ENCODE measurements around the gene CD47. TPM values are rescaled to one million over a fixed set of nuclear protein-coding genes. Genes with fewer than 3 reads are reported as not detected.

CD47 gene
- total and polyA plus RNA-seq, 10 of the 15 experiments (the other 5 are each of a cell fraction or from before 2014, with no cell fraction given), result 22.9 to 175 (median 81.1) TPM

DNA sequence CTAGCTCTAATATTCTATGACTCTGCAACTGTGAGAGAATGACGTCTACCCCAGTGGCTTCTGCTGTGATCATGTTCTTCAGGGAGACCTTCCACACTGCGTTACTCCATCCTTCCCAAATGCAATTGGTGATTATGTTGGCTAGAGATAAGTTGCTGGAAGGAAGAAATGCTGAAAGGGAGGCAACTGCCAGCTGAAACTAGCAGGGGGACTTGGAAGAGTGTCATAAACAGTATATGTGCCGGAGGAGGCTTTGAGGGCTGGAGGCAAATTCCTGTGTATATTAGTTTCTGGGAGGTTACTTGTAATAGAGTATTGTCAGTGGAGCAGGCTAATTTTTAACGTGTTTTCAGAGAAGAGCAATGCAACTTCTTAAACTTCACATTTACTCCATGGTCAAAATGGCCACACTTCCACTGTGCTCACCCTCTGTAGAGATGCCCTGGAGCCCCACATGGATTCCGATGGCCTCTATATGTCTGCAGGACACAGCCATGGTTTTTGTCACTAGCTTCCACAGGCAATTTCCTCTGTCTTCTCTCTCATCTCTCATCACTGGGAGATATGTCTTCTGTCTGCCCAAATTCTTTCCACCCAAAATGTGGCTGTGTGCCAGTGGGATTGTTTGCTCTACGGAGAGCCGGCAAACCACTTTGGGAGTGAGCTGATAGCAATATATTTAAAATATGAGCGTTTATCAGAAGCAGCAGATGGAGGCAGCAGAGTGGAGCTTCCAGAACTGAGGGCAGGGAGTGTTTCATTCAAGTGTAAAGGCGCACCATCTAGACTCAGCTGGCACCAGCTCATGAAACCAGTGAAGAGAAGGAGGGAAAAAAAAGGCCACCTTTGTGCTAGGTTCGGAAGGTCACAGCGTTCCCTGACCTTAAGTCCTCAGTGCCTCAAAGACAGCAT lies 13.3 kb upstream of the CD47 start:
- Histone ChIP-seq H3K36me3 (ENCODE audit: control insufficient read depth in 2 of 2, insufficient read depth in 2 of 2, low read length in 1 of 2) (no peaks in the 10 kb centered on the region), H3K27me3 (replicated peaks in 1 of 2; ENCODE audit: control insufficient read depth in 2 of 2, insufficient read depth in 2 of 2, low read length in 1 of 2) (no peaks in the 10 kb centered on the region), H3K79me2 (ENCODE audit: control insufficient read depth, insufficient read depth, low read length) (no peaks in the 10 kb centered on the region; the same call in 1 of the 2 replicates), H3K9ac (ENCODE audit: control insufficient read depth, insufficient read depth, low read length) (no peak overlapping the region), H3K4me2 (ENCODE audit: control insufficient read depth, insufficient read depth) (no peak overlapping the region), H3K4me3 (no peak overlapping the region), H3K27ac (ENCODE audit: control insufficient read depth, insufficient read depth) (no peak overlapping the region), H3K9me3 (replicated peaks; ENCODE audit: control insufficient read depth, insufficient read depth, low read length) (no peaks in the 10 kb centered on the region), H3K4me1 (ENCODE audit: control insufficient read depth, insufficient read depth, low read length) (peaks cover 34% of the 10 kb centered on the region), H2AFZ (ENCODE audit: control insufficient read depth, low read depth, low read length) (no peak overlapping the region), H4K20me1 (ENCODE audit: control insufficient read depth, insufficient read depth) (no peaks in the 10 kb centered on the region)
- no peak for ATAC-seq
- ChIA-PET POLR2A (interaction anchor here (1.0 to 1.4 kb wide), 3 partner anchors 12 to 294 kb away, joined by 3 to 4 read pairs (median 3); no protein-coding TSS in a partner anchor), SMC1A (ENCODE audit: uncharacterized antibody, unreplicated experiment) (interaction anchor here (1.3 to 1.5 kb wide), 2 partner anchors 27 to 48 kb away, joined by 3 to 4 read pairs; no protein-coding TSS in a partner anchor), RAD21 (ENCODE audit: unreplicated experiment) (no interaction called here), CTCF (interaction anchor here (0.7 to 3.4 kb wide), 4 partner anchors 10 to 281 kb away, joined by 3 to 8 read pairs (median 3); no protein-coding TSS in a partner anchor)
- TF ChIP-seq GATAD2B (conservative IDR thresholded peaks at IDR 0.05; ENCODE audit: low read depth) (no peak), STAT3 (IDR thresholded peaks at IDR 0.05; ENCODE audit: low read depth, low read length) (no peak), BRCA1 (IDR thresholded peaks at IDR 0.05; ENCODE audit: low read depth, low read length) (no peak), ZNF207 (IDR thresholded peaks at IDR 0.05; ENCODE audit: borderline replicate concordance) (no peak), EZH2 (IDR thresholded peaks at IDR 0.05; ENCODE audit: borderline replicate concordance, control insufficient read depth, low read depth, low read length) (no peak), NFXL1 (IDR thresholded peaks at IDR 0.05; ENCODE audit: borderline replicate concordance) (no peak), KDM1A (IDR thresholded peaks at IDR 0.05; ENCODE audit: borderline replicate concordance) (no peak), NR2C1 (IDR thresholded peaks at IDR 0.05) (no peak), E2F4 (IDR thresholded peaks at IDR 0.05; ENCODE audit: low read depth, low read length) (no peak), SMAD5 (IDR thresholded peaks at IDR 0.05; ENCODE audit: low read depth) (no peak)
- TF ChIP-seq, protein P1, sequence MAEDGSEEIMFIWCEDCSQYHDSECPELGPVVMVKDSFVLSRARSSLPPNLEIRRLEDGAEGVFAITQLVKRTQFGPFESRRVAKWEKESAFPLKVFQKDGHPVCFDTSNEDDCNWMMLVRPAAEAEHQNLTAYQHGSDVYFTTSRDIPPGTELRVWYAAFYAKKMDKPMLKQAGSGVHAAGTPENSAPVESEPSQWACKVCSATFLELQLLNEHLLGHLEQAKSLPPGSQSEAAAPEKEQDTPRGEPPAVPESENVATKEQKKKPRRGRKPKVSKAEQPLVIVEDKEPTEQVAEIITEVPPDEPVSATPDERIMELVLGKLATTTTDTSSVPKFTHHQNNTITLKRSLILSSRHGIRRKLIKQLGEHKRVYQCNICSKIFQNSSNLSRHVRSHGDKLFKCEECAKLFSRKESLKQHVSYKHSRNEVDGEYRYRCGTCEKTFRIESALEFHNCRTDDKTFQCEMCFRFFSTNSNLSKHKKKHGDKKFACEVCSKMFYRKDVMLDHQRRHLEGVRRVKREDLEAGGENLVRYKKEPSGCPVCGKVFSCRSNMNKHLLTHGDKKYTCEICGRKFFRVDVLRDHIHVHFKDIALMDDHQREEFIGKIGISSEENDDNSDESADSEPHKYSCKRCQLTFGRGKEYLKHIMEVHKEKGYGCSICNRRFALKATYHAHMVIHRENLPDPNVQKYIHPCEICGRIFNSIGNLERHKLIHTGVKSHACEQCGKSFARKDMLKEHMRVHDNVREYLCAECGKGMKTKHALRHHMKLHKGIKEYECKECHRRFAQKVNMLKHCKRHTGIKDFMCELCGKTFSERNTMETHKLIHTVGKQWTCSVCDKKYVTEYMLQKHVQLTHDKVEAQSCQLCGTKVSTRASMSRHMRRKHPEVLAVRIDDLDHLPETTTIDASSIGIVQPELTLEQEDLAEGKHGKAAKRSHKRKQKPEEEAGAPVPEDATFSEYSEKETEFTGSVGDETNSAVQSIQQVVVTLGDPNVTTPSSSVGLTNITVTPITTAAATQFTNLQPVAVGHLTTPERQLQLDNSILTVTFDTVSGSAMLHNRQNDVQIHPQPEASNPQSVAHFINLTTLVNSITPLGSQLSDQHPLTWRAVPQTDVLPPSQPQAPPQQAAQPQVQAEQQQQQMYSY (CRISPR knock-in tag; IDR thresholded peaks at IDR 0.05), result no peak
- TF ChIP-seq, protein P2, sequence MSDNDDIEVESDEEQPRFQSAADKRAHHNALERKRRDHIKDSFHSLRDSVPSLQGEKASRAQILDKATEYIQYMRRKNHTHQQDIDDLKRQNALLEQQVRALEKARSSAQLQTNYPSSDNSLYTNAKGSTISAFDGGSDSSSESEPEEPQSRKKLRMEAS (IDR thresholded peaks at IDR 0.05; ENCODE audit: low read depth, low read length), result no peak
- TF ChIP-seq, protein P3, sequence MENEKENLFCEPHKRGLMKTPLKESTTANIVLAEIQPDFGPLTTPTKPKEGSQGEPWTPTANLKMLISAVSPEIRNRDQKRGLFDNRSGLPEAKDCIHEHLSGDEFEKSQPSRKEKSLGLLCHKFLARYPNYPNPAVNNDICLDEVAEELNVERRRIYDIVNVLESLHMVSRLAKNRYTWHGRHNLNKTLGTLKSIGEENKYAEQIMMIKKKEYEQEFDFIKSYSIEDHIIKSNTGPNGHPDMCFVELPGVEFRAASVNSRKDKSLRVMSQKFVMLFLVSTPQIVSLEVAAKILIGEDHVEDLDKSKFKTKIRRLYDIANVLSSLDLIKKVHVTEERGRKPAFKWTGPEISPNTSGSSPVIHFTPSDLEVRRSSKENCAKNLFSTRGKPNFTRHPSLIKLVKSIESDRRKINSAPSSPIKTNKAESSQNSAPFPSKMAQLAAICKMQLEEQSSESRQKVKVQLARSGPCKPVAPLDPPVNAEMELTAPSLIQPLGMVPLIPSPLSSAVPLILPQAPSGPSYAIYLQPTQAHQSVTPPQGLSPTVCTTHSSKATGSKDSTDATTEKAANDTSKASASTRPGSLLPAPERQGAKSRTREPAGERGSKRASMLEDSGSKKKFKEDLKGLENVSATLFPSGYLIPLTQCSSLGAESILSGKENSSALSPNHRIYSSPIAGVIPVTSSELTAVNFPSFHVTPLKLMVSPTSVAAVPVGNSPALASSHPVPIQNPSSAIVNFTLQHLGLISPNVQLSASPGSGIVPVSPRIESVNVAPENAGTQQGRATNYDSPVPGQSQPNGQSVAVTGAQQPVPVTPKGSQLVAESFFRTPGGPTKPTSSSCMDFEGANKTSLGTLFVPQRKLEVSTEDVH (IDR thresholded peaks at IDR 0.05; ENCODE audit: low read depth, partially characterized antibody), result no peak
- intact Hi-C loops (cut with micrococcal nuclease; ENCODE audit: unreplicated experiment), result no loop called here
- in situ Hi-C loops (cut with MboI), result no loop called here
- BruUV-seq (replicated peaks), result no TSS peak
- 98% methylated on average over 11 of the region's 11 CpGs for WGBS (ENCODE audit: insufficient coverage, insufficient replicate concordance, low lambda C conversion rate, missing lambda C conversion rate)
- FAIRE-seq, result no peak
- no peak for DNase-seq (ENCODE audit: low read depth, low spot score)
